ENCODE data around the gene ARG2.

ARG2 gene

GRCh38 chr14:67619446-67620216, at the start of gene ARG2:
Gene ARG2, plus strand, starts transcription at chr14:67619920. Its CDS starts 58 bp downstream, at chr14:67619978.
- FAIRE-seq, result no peak

- no peak for FAIRE-seq
Measured at GRCh38 chr14:67570453-67570852, 49.3 kb upstream of the ARG2 start.

GRCh38 chr14:67571275-67571990, 48.3 kb upstream of the ARG2 start:
- no peak for FAIRE-seq

GRCh38 chr14:67571991-67572323, 47.8 kb upstream of the ARG2 start:
- no peak for FAIRE-seq

- no peak for FAIRE-seq
Measured at GRCh38 chr14:67572608-67573007, 47.1 kb upstream of the ARG2 start.

- no peak for FAIRE-seq
Measured at GRCh38 chr14:67573228-67574010, 46.3 kb upstream of the ARG2 start.

- FAIRE-seq, result no peak
Measured at GRCh38 chr14:67574156-67574555, 45.6 kb upstream of the ARG2 start.

GRCh38 chr14:67574806-67575205, 44.9 kb upstream of the ARG2 start:
- FAIRE-seq, result no peak

GRCh38 chr14:67575684-67576083, 44.0 kb upstream of the ARG2 start:
- FAIRE-seq, result no peak

- FAIRE-seq, result no peak
Measured at GRCh38 chr14:67576216-67576955, 43.3 kb upstream of the ARG2 start.

GRCh38 chr14:67577181-67577808, 42.4 kb upstream of the ARG2 start:
- no peak for FAIRE-seq

- FAIRE-seq, result no peak
Measured at GRCh38 chr14:67577909-67578749, 41.6 kb upstream of the ARG2 start.

GRCh38 chr14:67579040-67579439, 40.7 kb upstream of the ARG2 start:
- FAIRE-seq, result no peak

GRCh38 chr14:67579636-67580035, 40.1 kb upstream of the ARG2 start:
- FAIRE-seq, result no peak

GRCh38 chr14:67580336-67581171, 39.2 kb upstream of the ARG2 start:
- FAIRE-seq, result no peak

GRCh38 chr14:67581643-67582042, 38.1 kb upstream of the ARG2 start:
- no peak for FAIRE-seq

GRCh38 chr14:67582061-67582460, 37.7 kb upstream of the ARG2 start:
- FAIRE-seq, result no peak

- FAIRE-seq, result no peak
Measured at GRCh38 chr14:67583711-67584644, 35.7 kb upstream of the ARG2 start.

GRCh38 chr14:67584978-67585377, 34.7 kb upstream of the ARG2 start:
- no peak for FAIRE-seq

Measured in colon (tissue), 2 donors.